Uterus (tissue), 4 donors: ENCODE measurements around the gene CEP350. TPM values are rescaled to one million over a fixed set of nuclear protein-coding genes. Genes with fewer than 3 reads are reported as not detected.

Experiments used
- DNase-seq, 2 donors: peaks; one replicate each; pipeline ENCODE4 v3.0.0-alpha.2; 2019 to 2020
- H3K27ac ChIP-seq, 2 donors: fragments of 200-600 bp; sonication (generic); 1 replicate in 1 of 2; 2 replicates in 1 of 2; pipeline ENCODE4 v1.5.1; 2016 to 2018
- H3K27me3 ChIP-seq, 2 donors: fragments of 200-600 bp; sonication (generic); one replicate each; pipeline ENCODE4 v1.5.1; 2018 to 2019; ENCODE audit warnings: control low read depth in 1 of 2
- H3K36me3 ChIP-seq, 2 donors: fragments of 200-600 bp; sonication (generic); one replicate each; pipeline ENCODE4 v1.5.1; 2019; ENCODE audit warnings: control low read depth in 1 of 2
- H3K4me1 ChIP-seq, 2 donors: fragments of 200-600 bp; sonication (generic); one replicate each; pipeline ENCODE4 v1.5.1; 2018 to 2019; ENCODE audit warnings: control low read depth in 1 of 2
- H3K4me3 ChIP-seq, 2 donors: fragments of 200-600 bp; sonication (generic); 1 replicate in 1 of 2; 2 replicates in 1 of 2; pipeline ENCODE4 v1.5.1; 2018 to 2019; ENCODE audit warnings: mild to moderate bottlenecking in 1 of 2
- H3K9me3 ChIP-seq, 2 donors: fragments of 200-600 bp; sonication (generic); one replicate each; pipeline ENCODE4 v1.5.1; 2019; ENCODE audit warnings: control low read depth in 1 of 2
- CTCF ChIP-seq, 4 experiments: fragments of 200-600 bp in 2 of 4; fragments of 450-650 bp in 2 of 4; sonication (generic) in 2 of 4; IDR thresholded peaks; one replicate each; pipeline ENCODE4 v1.5.1; 2016 to 2019; ENCODE audit warnings: antibody characterized with exemption in 4 of 4, mild to moderate bottlenecking in 2 of 4, moderate library complexity in 1 of 4
- POLR2A ChIP-seq, 2 donors: fragments of 450-650 bp; IDR thresholded peaks; one replicate each; pipeline ENCODE4 v1.6.1; 2016; ENCODE audit warnings: antibody characterized with exemption in 2 of 2, mild to moderate bottlenecking in 1 of 2, moderate library complexity in 1 of 2
- intact Hi-C: fragments of 100-400 bp; cut with DNase I; formaldehyde crosslinking; loops from one replicate; pipeline ENCODE4 v1.15.1; 2023; ENCODE audit warnings: low total_unique reads
- total RNA-seq, 4 donors: library from RNA; depleted of rRNA in 3 of 4; stranded (reverse); fragments of >200 nt in 3 of 4; gene quantifications; one replicate each; pipeline versions ENCODE4 v1.1.0 to v1.2.4, GENCODE V29; 2014 to 2023
- donor health status: DM: yes; HTN: yes; CAD: no.

The CEP350 gene
- total RNA-seq, 4 donors from 2014 or later: 28.5 to 97.3 (median 82.7) TPM

- Histone ChIP-seq H3K9me3 (no peaks in the 10 kb centered on the region), H3K27me3 (no peaks in the 10 kb centered on the region), H3K4me3 (no peak overlapping the region), H3K36me3 (no peaks in the 10 kb centered on the region), H3K27ac (no peak overlapping the region), H3K4me1 (no peaks in the 10 kb centered on the region)
- intact Hi-C loops: no loop called here
- TF ChIP-seq POLR2A (IDR thresholded peaks at IDR 0.05): no peak
- TF ChIP-seq CTCF (IDR thresholded peaks at IDR 0.05): no peak
- no peak for DNase-seq
Observed at GRCh38 chr1:180081474-180081873, 126.9 kb downstream of the CEP350 start.

DNA sequence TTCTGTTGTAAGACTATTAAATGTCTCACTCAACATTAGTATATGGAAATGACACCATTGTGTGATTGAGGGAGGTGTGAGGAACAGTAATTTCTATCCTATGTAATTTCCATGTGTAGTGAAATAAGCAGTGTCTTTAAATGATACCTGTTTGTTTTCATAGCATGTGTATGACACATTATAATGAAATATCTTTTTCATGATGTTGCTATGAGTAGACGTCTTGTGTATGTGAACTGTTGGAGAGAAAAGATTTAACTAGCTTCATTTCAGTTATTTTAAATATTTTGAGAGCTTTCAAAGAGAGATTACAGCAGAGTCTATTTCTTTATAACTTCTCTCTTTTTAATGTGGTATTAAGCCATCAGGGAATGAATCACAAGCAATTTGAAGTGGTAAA, 128.6 kb downstream of the CEP350 start:
- Histone ChIP-seq H3K27ac (no peak overlapping the region), H3K27me3 (no peaks in the 10 kb centered on the region), H3K9me3 (no peaks in the 10 kb centered on the region), H3K36me3 (no peaks in the 10 kb centered on the region), H3K4me1 (no peaks in the 10 kb centered on the region), H3K4me3 (no peak overlapping the region)
- no peak for TF ChIP-seq CTCF (IDR thresholded peaks at IDR 0.05)
- TF ChIP-seq POLR2A (IDR thresholded peaks at IDR 0.05): no peak
- intact Hi-C loops: no loop called here
- DNase-seq: no peak

- DNase-seq: no peak
- Histone ChIP-seq H3K4me3 (no peak overlapping the region), H3K36me3 (no peaks in the 10 kb centered on the region), H3K4me1 (no peaks in the 10 kb centered on the region), H3K9me3 (no peaks in the 10 kb centered on the region), H3K27ac (no peak overlapping the region), H3K27me3 (no peaks in the 10 kb centered on the region)
- TF ChIP-seq CTCF (IDR thresholded peaks at IDR 0.05) (no peak), POLR2A (IDR thresholded peaks at IDR 0.05) (no peak)
- intact Hi-C loops: no loop called here
Observed at GRCh38 chr1:180084867-180085266, 130.3 kb downstream of the CEP350 start.

- no peaks in the 10 kb centered on the region for H3K27me3 ChIP-seq
- H3K27ac ChIP-seq: no peak overlapping the region
- H3K4me3 ChIP-seq: no peak overlapping the region
- intact Hi-C loops: no loop called here
- TF ChIP-seq POLR2A (IDR thresholded peaks at IDR 0.05): no peak
- no peak for TF ChIP-seq CTCF (IDR thresholded peaks at IDR 0.05)
- DNase-seq: no peak
- H3K4me1 ChIP-seq: no peaks in the 10 kb centered on the region
- H3K9me3 ChIP-seq: no peaks in the 10 kb centered on the region
- H3K36me3 ChIP-seq: no peaks in the 10 kb centered on the region
Observed at GRCh38 chr1:180085331-180085730, 130.7 kb downstream of the CEP350 start.

- Histone ChIP-seq H3K27ac (no peak overlapping the region), H3K27me3 (no peaks in the 10 kb centered on the region), H3K4me1 (no peaks in the 10 kb centered on the region), H3K4me3 (no peak overlapping the region), H3K9me3 (no peaks in the 10 kb centered on the region), H3K36me3 (no peaks in the 10 kb centered on the region)
- no peak for DNase-seq
- TF ChIP-seq CTCF (IDR thresholded peaks at IDR 0.05) (no peak), POLR2A (IDR thresholded peaks at IDR 0.05) (no peak)
- intact Hi-C loops: no loop called here
Observed at GRCh38 chr1:180092931-180093650, 138.5 kb downstream of the CEP350 start.
